ENCODE data around the gene TTC21A. TPM values are rescaled to one million over a fixed set of nuclear protein-coding genes. Genes with fewer than 3 reads are reported as not detected.

The TTC21A gene
- total and polyA plus RNA-seq, 12 donors: 1.2 to 35.7 (median 5.8) TPM

DNA sequence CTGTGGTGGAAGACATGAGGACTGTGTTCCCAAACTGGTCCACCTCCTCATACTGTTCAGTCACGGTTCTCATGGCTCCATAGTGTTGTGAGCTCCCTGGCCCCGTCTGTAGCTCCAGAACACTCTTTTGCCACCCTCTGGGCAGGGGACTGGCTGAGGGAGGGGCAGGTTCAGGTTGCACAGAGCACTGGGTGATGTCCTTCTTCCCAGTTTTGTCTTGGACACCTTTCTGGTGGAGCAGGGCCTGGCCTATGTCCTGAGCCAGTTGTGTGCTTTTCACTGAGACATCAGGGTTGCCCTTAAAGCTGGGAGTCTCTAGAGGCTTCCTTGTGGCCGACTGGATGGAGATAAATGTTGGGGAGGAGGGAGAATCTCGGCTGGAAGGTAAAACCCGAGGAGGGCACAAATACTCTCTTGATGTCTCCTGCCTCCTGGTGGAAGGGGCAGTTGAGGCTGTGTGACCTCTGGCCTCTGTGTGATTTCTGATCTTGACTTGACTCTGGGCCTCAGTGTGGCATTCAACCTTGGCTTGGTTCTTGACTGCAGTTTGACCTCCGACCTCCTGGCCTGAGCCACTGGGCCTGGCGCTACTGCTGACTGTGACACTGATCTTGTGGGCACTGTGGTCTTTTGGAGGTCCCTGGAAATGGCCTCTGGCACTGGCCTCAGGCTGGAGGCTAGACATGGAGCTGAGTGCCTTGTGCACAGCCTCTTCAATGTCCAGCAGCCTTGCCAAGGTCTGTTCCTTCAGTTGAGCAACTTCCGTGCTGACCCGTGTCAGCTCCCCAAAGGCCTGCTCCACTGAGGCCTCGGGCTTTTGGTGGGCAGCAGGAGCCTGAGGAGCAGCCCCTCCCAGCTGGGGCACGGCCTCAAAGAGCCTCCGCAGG, 76.8 kb downstream of the TTC21A start:
- intact Hi-C loops (cut with DNase I): loop anchor here (5.0 to 10.0 kb wide), 3 partner anchors 37 to 200 kb away; partner anchors contain the start of gene SLC25A38 (in 1 of the 2)
- no peak for DNase-seq
- TF ChIP-seq POLR2A (IDR thresholded peaks at IDR 0.05) (no peak), CTCF (IDR thresholded peaks at IDR 0.05) (no peak)

GRCh38 chr3:39184968-39185285, 77.4 kb downstream of the TTC21A start:
- peak in 1 of 7 donors; percentile 39 for DNase-seq
- Histone ChIP-seq H3K27ac (no peak overlapping the region), H3K36me3 (replicated peaks in 1 of 2) (no peaks in the 10 kb centered on the region), H3K9me3 (replicated peaks in 1 of 3) (no peaks in the 10 kb centered on the region), H3K4me1 (replicated peaks in 1 of 2) (peaks cover 0 to 14% of the 10 kb centered on the region in 2 donors), H3K27me3 (no peaks in the 10 kb centered on the region), H3K4me3 (no peak overlapping the region)
- WGBS, 4 donors: 93 to 100% (median 97%) methylated on average over 1 to 4 of the region's 4 CpGs
- no peak for TF ChIP-seq CTCF (IDR thresholded peaks at IDR 0.05)
- no peak for TF ChIP-seq POLR2A (IDR thresholded peaks at IDR 0.05)
- intact Hi-C loops (cut with DNase I): loop anchor here (5.0 to 10.0 kb wide), 4 partner anchors 38 to 200 kb away; partner anchors contain the start of gene SLC25A38 (in 1 of the 2)

More for the DNA sequence above, 76.8 kb downstream of the TTC21A start:
- Histone ChIP-seq H3K4me1 (replicated peaks in 1 of 2) (peaks cover 0 to 19% of the 10 kb centered on the region in 2 donors), H3K27ac (no peak overlapping the region), H3K27me3 (no peaks in the 10 kb centered on the region), H3K9me3 (replicated peaks in 1 of 3) (no peaks in the 10 kb centered on the region), H3K36me3 (replicated peaks in 1 of 2) (no peaks in the 10 kb centered on the region), H3K4me3 (no peak overlapping the region)
- 72 to 89% (median 86%) methylated on average over 6 to 12 of the region's 12 CpGs for WGBS, 4 donors

- intact Hi-C loops (cut with DNase I): loop anchor here (5.0 to 10.0 kb wide), 3 partner anchors 107 to 199 kb away; partner anchors contain the start of gene SLC25A38 (in 1 of the 2)
- H3K4me3 ChIP-seq: no peak overlapping the region
- H3K4me1 ChIP-seq (replicated peaks in 1 of 2): peaks cover 0 to 9% of the 10 kb centered on the region in 2 donors
- no peaks in the 10 kb centered on the region for H3K27me3 ChIP-seq
- 91 to 96% (median 95%) methylated on average over 8 to 9 of the region's 9 CpGs for WGBS, 4 donors
- no peak for DNase-seq
- H3K36me3 ChIP-seq (replicated peaks in 1 of 2): no peaks in the 10 kb centered on the region
- TF ChIP-seq CTCF (IDR thresholded peaks at IDR 0.05): no peak
- no peak for TF ChIP-seq POLR2A (IDR thresholded peaks at IDR 0.05)
- H3K27ac ChIP-seq: no peak overlapping the region
- H3K9me3 ChIP-seq (replicated peaks in 1 of 3): no peaks in the 10 kb centered on the region
Measured at GRCh38 chr3:39185326-39185958, 78.0 kb downstream of the TTC21A start.

Data from adrenal gland (tissue), 12 donors.